ENCODE measurements around the gene MAP1LC3B2.

The MAP1LC3B2 gene

GRCh38 chr12:116538076-116538591 lies 21.0 kb upstream of the MAP1LC3B2 start:
- no peak for DNase-seq

GRCh38 chr12:116538682-116539305 lies 20.4 kb upstream of the MAP1LC3B2 start:
- DNase-seq: no peak

- DNase-seq: no peak
Measured at GRCh38 chr12:116539361-116539771, 19.8 kb upstream of the MAP1LC3B2 start.

GRCh38 chr12:116539905-116540482 lies 19.2 kb upstream of the MAP1LC3B2 start:
- DNase-seq: no peak

- no peak for DNase-seq
Measured at GRCh38 chr12:116540622-116541152, 18.5 kb upstream of the MAP1LC3B2 start.

- no peak for DNase-seq
Measured at GRCh38 chr12:116541547-116542344, 17.4 kb upstream of the MAP1LC3B2 start.

- DNase-seq: no peak
Measured at GRCh38 chr12:116542345-116542956, 16.7 kb upstream of the MAP1LC3B2 start.

GRCh38 chr12:116544656-116545055 lies 14.5 kb upstream of the MAP1LC3B2 start:
- no peak for DNase-seq

GRCh38 chr12:116545144-116545543 lies 14.0 kb upstream of the MAP1LC3B2 start:
- DNase-seq: no peak

GRCh38 chr12:116545936-116546335 lies 13.2 kb upstream of the MAP1LC3B2 start:
- DNase-seq: no peak

GRCh38 chr12:116547955-116548501 lies 11.2 kb upstream of the MAP1LC3B2 start:
- DNase-seq: peak; percentile 53

- DNase-seq: no peak
Measured at GRCh38 chr12:116549993-116550392, 9.2 kb upstream of the MAP1LC3B2 start.

- no peak for DNase-seq
Measured at GRCh38 chr12:116551151-116551550, 8.0 kb upstream of the MAP1LC3B2 start.

GRCh38 chr12:116551619-116551951 lies 7.6 kb upstream of the MAP1LC3B2 start:
- no peak for DNase-seq

- DNase-seq: peak; percentile 76
Measured at GRCh38 chr12:116551952-116552772, 7.0 kb upstream of the MAP1LC3B2 start.

GRCh38 chr12:116552773-116553373 lies 6.3 kb upstream of the MAP1LC3B2 start:
- no peak for DNase-seq

GRCh38 chr12:116556356-116556952 lies 2.7 kb upstream of the MAP1LC3B2 start:
- DNase-seq: no peak

GRCh38 chr12:116556964-116557698 lies 2.0 kb upstream of the MAP1LC3B2 start:
- DNase-seq: no peak

GRCh38 chr12:116558280-116559161 lies 660 bp upstream of the MAP1LC3B2 start:
- DNase-seq: no peak

Data from CD4-positive, alpha-beta T cell treated with Interleukin-15 for 1 hour (primary cell).